T-helper 1 cell (primary cell): ENCODE data around the gene TBC1D3B.
"Not testable (repeated sequence)": the region's sequence is repeated elsewhere in the genome, so short reads cannot be mapped to it uniquely, and the experiment has no call there.

Source experiments
- DNase-seq, 5 donors: peaks; one replicate each; pipeline ENCODE4 v3.0.0-alpha.2; 2012 to 2020

The TBC1D3B gene

GRCh38 chr17:36127199-36127893 is 49.1 kb downstream of the TBC1D3B start:
- no peak for DNase-seq

GRCh38 chr17:36124879-36125824 is 51.3 kb downstream of the TBC1D3B start:
- DNase-seq = no peak

- no peak for DNase-seq
Measured at GRCh38 chr17:36123431-36123830, 53.0 kb downstream of the TBC1D3B start.

GRCh38 chr17:36121099-36121498 is 55.3 kb downstream of the TBC1D3B start:
- not testable (repeated sequence) for DNase-seq

GRCh38 chr17:36120221-36120620 is 56.2 kb downstream of the TBC1D3B start:
- DNase-seq = no peak

GRCh38 chr17:36118477-36119353 is 57.7 kb downstream of the TBC1D3B start:
- DNase-seq = no peak

GRCh38 chr17:36117505-36118382 is 58.7 kb downstream of the TBC1D3B start:
- no peak for DNase-seq
